Bronchial epithelial cell (primary cell): ENCODE data around the gene ACADVL. TPM values are rescaled to one million over a fixed set of nuclear protein-coding genes. Genes with fewer than 3 reads are reported as not detected.
A peak's percentile ranks its signal among the peaks of the same experiment; 100 is the strongest.

Experiments used
- DNase-seq: peaks from one replicate; pipeline ENCODE4 v3.0.0-alpha.2; 2010; ENCODE audit warnings: low read depth
- FAIRE-seq: peaks from 2 replicates; lab custom pipeline; 2011; peaks lifted over from hg19 to GRCh38; lab: Jason Lieb, UNC
- H3K27me3 ChIP-seq: 2 replicates; pipeline ENCODE4 v1.5.1; 2011; ENCODE audit warnings: low read length; ENCODE audit not compliant: control insufficient read depth, insufficient read depth
- H3K36me3 ChIP-seq: 2 replicates; pipeline ENCODE4 v1.5.1; 2011; ENCODE audit warnings: low read length; ENCODE audit not compliant: control insufficient read depth, insufficient read depth
- H3K4me3 ChIP-seq: 2 replicates; pipeline ENCODE4 v1.5.1; 2011; ENCODE audit warnings: mild to moderate bottlenecking, low read depth, low read length, control low read depth
- CTCF ChIP-seq: IDR thresholded peaks from 2 replicates; pipeline ENCODE4 v1.5.1; 2011; ENCODE audit warnings: mild to moderate bottlenecking, moderate library complexity, low read length, control low read depth, inconsistent platforms; ENCODE audit not compliant: insufficient read depth, severe bottlenecking
- total RNA-seq: library from RNA; depleted of rRNA; stranded (reverse); fragments of >200 nt; gene quantifications from 2 replicates; pipeline ENCODE4 v1.2.1, GENCODE V29; 2014

ACADVL gene
- total RNA-seq, 1 donor from 2014 or later, result 216 TPM

GRCh38 chr17:7260151-7260550 lies 40.4 kb downstream of the ACADVL start:
- FAIRE-seq (no peak), DNase-seq (no peak)
- Histone ChIP-seq H3K36me3 (peaks cover 11% of the 10 kb centered on the region), H3K27me3 (no peaks in the 10 kb centered on the region), H3K4me3 (peak overlapping the region; percentile 97)
- TF ChIP-seq CTCF, result no peak

DNA sequence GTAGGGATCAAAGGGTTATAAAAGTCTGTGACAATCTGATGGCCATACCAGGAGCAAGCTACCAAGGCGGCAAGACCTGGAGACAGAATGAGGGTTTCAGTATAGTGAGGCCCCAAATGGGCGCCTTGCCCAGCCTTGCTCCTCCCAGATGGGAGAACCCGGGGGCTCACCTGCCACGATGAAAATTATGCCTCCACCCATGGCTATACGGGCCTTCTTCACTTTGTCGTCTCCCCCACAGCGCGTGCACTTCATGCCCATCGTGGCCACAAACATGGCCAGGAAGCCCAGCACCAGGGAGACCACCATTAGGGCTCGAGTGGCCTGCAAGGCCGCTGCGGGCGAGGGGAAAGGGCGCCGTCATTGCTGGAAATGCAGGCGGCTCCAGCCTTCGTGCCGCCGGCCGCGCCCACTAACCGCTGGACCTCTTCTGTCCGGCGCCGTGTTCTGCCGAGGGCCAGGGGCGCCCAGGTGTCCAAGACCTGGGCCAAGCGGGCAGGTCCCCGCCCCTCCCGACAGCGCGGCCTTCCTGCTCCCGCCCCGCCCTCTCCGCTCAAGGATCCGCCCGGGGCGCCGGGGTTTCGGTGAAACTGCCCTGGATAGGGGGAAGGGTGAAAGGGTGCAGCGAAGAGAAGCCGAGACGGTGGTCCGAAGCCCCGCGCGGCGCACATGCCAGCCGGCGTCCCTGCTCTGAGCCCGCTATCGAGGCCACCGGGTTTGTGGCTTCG lies 41.1 kb downstream of the ACADVL start:
- peaks cover 11% of the 10 kb centered on the region for H3K36me3 ChIP-seq
- peak overlapping the region; percentile 97 for H3K4me3 ChIP-seq
- H3K27me3 ChIP-seq, result no peaks in the 10 kb centered on the region
- FAIRE-seq, result no peak
- peak; percentile 30 for DNase-seq
- TF ChIP-seq CTCF, result no peak

DNA sequence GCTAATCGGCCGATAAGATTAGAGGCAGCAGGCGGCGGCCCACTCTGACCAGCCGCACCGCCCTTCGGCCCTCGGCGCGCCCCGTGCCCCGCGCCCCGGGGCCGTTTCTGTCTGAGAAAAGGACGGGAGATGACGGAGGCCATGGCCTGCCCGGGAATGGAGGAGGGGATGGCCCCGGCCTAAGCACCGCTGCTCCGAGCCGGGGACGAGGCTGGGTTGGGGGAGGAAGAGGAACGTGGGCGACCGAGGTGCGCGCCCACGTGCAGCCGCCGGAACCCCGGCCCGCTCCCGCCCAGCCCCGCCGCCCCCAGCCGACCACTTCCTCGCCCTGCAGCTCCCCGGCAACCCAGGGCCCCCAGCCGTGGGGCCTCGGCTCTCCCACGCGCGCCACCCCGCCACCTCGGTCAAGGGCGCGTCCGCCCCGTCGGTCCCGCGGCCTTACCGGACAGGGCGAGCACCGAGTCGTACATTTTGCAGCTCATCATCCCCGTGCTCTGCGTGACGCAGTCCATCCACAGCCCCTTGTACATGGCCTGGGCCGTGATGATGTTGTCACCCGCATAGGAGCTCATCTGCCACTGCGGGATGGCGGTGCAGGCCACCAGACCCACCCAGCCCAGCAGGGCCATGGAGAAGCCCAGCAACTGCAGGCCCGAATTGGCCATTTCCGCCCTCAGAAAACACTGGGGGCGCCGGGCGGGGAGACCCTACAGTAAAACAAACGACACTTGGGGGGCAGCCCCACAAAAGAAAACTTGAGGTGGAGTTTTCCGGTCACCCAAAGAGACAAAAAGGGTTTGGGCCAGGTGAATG lies 41.8 kb downstream of the ACADVL start:
- DNase-seq, result no peak
- peak overlapping the region; percentile 97 for H3K4me3 ChIP-seq
- peaks cover 11% of the 10 kb centered on the region for H3K36me3 ChIP-seq
- no peaks in the 10 kb centered on the region for H3K27me3 ChIP-seq
- no peak for TF ChIP-seq CTCF
- no peak for FAIRE-seq

GRCh38 chr17:7262192-7262934 lies 42.6 kb downstream of the ACADVL start, which contains the start of gene CLDN7:
Gene CLDN7 (minus strand): TSS chr17:7262478. CDS start chr17:7262043, 435 bp downstream.
- DNase-seq (peak; percentile 27), FAIRE-seq (no peak)
- Histone ChIP-seq H3K4me3 (peak within 1 kb of the TSS; percentile 97), H3K27me3 (no peaks in the 10 kb centered on the region), H3K36me3 (peaks cover 11% of the 10 kb centered on the region)
- TF ChIP-seq CTCF, result peak; percentile 48

DNA sequence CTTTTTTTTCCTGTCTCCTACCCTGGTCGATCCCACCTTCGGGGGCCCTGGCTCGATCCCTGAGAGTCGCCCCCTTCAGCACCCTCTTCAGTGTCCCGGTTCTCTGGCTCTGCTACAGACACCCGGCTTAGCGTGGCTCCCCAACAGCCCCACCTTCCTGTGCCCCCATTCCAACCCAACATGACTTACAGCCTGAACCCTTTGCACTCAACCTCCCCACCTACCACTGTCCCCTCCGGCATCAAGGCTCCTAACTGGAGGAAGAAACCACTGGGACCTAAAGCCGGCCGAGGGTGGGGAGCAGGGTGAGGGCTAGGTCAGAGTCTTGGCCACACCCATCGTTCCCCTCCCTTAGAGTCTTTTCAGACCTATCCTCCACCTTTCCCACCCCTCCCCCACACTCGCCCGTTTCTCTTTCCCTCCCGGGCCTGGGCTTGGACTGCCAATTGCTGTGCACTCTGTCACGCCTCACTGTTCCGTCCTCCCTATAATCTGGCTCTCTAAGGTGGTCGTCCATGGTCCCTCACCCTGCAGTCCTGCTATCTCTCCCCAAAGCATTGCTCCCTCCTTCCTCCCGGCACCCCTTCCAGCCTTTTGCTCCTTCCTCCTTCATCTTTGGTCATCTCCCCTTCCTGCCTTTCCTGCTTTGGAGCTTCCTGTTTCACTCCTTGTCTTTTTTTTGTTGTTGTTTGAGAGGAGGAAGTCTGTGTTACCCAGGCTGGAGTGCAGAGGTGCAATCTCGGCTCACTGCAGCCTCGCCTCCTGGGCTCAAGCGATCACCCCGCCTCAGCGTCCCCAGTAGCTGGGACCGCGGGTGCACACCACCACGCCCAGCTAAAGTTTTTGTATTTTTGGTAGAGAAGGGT lies 43.4 kb downstream of the ACADVL start:
- FAIRE-seq (peak; percentile 28), DNase-seq (peak; percentile 32)
- Histone ChIP-seq H3K36me3 (peaks cover 11% of the 10 kb centered on the region), H3K27me3 (no peaks in the 10 kb centered on the region), H3K4me3 (peak overlapping the region; percentile 97)
- TF ChIP-seq CTCF, result no peak
